KMS-11 (cell line): ENCODE measurements around the gene DNTTIP2.

Experiments used
- H2AFZ ChIP-seq: fragments of 200-600 bp; sonication (generic); 2 replicates; pipeline ENCODE4 v1.6.1; 2016; ENCODE audit warnings: antibody characterized with exemption, mixed run types, low read depth
- H3K27ac ChIP-seq: fragments of 200-600 bp; sonication (generic); 2 replicates; pipeline ENCODE4 v1.6.1; 2016; ENCODE audit warnings: mild to moderate bottlenecking, mixed run types
- H3K27me3 ChIP-seq: fragments of 200-600 bp; sonication (generic); 2 replicates; pipeline ENCODE4 v1.6.1; 2017; ENCODE audit warnings: mild to moderate bottlenecking, low read depth, mixed run types, moderate library complexity; ENCODE audit not compliant: insufficient read depth
- H3K36me3 ChIP-seq: fragments of 200-600 bp; sonication (generic); 2 replicates; pipeline ENCODE4 v1.6.1; 2017; ENCODE audit warnings: mild to moderate bottlenecking, mixed run types; ENCODE audit not compliant: insufficient read depth
- H3K4me1 ChIP-seq: fragments of 200-600 bp; sonication (generic); 2 replicates; pipeline ENCODE4 v1.6.1; 2016; ENCODE audit warnings: mild to moderate bottlenecking, low read depth, mixed run types; ENCODE audit not compliant: poor library complexity, severe bottlenecking
- H3K4me2 ChIP-seq: fragments of 200-600 bp; sonication (generic); 2 replicates; pipeline ENCODE4 v1.7.0; 2016; ENCODE audit warnings: mild to moderate bottlenecking, mixed run types
- H3K4me3 ChIP-seq: fragments of 200-600 bp; sonication (generic); IDR thresholded peaks from 2 replicates; pipeline ENCODE4 v1.6.1; 2017; ENCODE audit warnings: low read depth, low read length, mixed read lengths; ENCODE audit not compliant: insufficient read depth
- H3K79me2 ChIP-seq: fragments of 200-600 bp; sonication (generic); 2 replicates; pipeline ENCODE4 v1.6.1; 2016; ENCODE audit warnings: low read depth, mixed run types; ENCODE audit not compliant: insufficient read depth
- H3K9ac ChIP-seq: fragments of 200-600 bp; sonication (generic); 2 replicates; pipeline ENCODE4 v1.6.1; 2016; ENCODE audit warnings: mild to moderate bottlenecking, mixed run types
- H4K20me1 ChIP-seq: fragments of 200-600 bp; sonication (generic); 2 replicates; pipeline ENCODE4 v1.6.1; 2016; ENCODE audit warnings: mild to moderate bottlenecking, mixed run types; ENCODE audit not compliant: insufficient read depth
- TF ChIP-seq, protein P1 (sequence below): fragments of 200-600 bp; sonication (generic); conservative IDR thresholded peaks from 2 replicates; pipeline ENCODE4 v1.6.1; 2017; ENCODE audit warnings: low read depth, mild to moderate bottlenecking, antibody characterized with exemption, low read length, moderate library complexity, mixed read lengths

The DNTTIP2 gene

DNA sequence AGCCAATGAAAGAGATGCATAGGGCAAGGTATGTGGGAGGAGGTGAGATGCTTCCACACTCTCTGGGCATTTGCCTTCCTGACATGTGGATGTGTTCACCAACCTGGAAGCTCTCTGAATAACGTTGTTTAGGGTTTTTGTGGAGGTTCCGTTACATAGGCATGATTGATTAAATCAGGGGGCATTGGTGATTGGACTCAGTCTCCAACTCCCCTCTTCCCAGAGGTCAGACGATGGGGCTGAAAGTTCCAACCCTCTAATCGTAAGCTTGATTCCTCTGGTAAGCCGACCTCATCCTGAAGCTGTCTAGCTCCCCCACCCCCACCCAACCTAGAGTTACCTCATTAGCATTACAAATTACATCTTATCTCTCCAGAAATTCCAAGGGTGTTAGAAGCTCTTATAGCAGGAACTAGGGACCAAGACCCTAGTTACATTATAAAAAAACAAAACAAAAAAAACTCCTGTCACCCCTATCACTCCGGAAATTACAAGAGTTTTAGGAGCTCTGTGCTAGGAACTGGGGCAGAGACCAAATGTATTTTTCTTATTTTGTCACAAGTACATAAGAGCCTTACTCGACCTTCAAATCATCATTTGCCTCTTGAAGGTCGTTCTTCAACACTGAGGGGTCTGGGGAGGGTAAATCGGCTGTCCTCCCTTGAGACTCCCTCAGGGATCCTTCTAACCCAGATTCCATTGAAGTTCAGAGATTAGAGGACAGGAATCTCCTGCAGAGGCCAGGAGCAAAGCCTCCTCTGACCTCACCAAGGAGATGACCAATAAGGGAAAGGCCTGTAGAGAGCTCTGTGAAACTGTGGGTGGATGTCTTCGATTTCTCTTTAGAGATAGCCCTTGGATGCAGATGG is 58.2 kb downstream of the DNTTIP2 start:
- Histone ChIP-seq H2AFZ (no peak overlapping the region), H3K9ac (no peak overlapping the region), H3K4me1 (no peaks in the 10 kb centered on the region), H3K79me2 (no peaks in the 10 kb centered on the region), H3K4me2 (no peak overlapping the region), H3K36me3 (no peaks in the 10 kb centered on the region), H3K27ac (no peak overlapping the region), H4K20me1 (no peaks in the 10 kb centered on the region), H3K4me3 (no peak overlapping the region), H3K27me3 (no peaks in the 10 kb centered on the region)
- TF ChIP-seq, protein P1, sequence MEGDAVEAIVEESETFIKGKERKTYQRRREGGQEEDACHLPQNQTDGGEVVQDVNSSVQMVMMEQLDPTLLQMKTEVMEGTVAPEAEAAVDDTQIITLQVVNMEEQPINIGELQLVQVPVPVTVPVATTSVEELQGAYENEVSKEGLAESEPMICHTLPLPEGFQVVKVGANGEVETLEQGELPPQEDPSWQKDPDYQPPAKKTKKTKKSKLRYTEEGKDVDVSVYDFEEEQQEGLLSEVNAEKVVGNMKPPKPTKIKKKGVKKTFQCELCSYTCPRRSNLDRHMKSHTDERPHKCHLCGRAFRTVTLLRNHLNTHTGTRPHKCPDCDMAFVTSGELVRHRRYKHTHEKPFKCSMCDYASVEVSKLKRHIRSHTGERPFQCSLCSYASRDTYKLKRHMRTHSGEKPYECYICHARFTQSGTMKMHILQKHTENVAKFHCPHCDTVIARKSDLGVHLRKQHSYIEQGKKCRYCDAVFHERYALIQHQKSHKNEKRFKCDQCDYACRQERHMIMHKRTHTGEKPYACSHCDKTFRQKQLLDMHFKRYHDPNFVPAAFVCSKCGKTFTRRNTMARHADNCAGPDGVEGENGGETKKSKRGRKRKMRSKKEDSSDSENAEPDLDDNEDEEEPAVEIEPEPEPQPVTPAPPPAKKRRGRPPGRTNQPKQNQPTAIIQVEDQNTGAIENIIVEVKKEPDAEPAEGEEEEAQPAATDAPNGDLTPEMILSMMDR = no peak

DNA sequence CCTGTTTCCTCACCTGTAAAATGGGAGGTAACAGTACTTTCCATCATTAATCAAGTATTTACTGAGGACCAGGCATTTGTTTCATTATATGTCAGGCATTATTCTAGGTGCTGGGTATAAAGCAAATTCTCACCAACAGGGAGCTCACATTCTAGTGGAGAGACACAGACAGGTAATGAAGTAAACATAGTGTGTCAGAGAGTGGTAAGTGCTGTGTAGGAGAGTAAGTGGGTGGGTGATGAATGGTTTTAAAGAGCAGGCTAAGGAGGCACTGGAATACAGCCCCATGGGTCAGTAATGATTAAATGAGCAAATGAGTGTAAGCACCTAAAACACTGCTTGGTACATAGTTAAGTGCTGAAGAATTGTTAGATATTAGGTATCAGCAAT is 60.4 kb downstream of the DNTTIP2 start:
- Histone ChIP-seq H2AFZ (no peak overlapping the region), H3K4me2 (no peak overlapping the region), H3K4me1 (no peaks in the 10 kb centered on the region), H3K27me3 (no peaks in the 10 kb centered on the region), H3K9ac (no peak overlapping the region), H4K20me1 (no peaks in the 10 kb centered on the region), H3K27ac (no peak overlapping the region), H3K36me3 (no peaks in the 10 kb centered on the region), H3K79me2 (no peaks in the 10 kb centered on the region), H3K4me3 (no peak overlapping the region)
- TF ChIP-seq, protein P1 = no peak

DNA sequence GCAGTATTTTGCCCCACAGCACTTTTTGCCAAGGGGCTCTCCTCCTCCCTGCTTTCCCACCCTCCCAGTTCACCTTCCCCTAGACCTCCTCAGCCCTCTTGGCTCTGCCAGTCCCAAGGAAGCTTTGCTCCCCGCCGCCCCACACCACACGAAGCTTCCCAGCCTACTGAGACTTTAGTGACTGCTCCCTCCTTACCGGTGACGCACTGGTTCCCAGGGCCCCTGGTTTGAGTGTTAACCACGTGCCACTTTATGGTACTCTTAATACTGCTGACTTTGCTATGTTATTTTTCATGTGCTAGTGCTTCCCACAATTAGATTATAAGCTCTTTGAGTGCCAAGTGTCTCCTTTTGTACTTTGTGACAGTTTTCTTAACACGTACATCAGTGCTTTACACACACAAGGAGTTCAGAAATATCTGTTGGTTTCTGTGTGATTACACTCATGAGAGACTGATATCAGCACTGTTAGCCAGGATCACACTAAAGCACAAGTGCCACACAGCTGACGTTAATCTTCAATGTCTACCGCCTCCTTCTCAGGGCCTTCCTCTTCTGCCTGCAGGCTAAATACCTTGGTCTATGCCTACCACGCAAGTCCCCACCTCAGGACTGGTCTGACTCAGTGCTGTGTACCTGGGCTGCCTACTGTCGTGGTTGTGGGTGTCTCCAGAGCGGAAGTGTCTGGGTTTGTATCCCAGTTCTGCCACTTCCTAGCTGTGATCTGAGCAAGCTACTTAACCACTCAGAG is 61.0 kb downstream of the DNTTIP2 start:
- Histone ChIP-seq H3K9ac (no peak overlapping the region), H3K27me3 (no peaks in the 10 kb centered on the region), H3K27ac (no peak overlapping the region), H3K4me3 (no peak overlapping the region), H3K79me2 (no peaks in the 10 kb centered on the region), H3K36me3 (no peaks in the 10 kb centered on the region), H2AFZ (no peak overlapping the region), H3K4me2 (no peak overlapping the region), H3K4me1 (no peaks in the 10 kb centered on the region), H4K20me1 (no peaks in the 10 kb centered on the region)
- TF ChIP-seq, protein P1 = no peak

DNA sequence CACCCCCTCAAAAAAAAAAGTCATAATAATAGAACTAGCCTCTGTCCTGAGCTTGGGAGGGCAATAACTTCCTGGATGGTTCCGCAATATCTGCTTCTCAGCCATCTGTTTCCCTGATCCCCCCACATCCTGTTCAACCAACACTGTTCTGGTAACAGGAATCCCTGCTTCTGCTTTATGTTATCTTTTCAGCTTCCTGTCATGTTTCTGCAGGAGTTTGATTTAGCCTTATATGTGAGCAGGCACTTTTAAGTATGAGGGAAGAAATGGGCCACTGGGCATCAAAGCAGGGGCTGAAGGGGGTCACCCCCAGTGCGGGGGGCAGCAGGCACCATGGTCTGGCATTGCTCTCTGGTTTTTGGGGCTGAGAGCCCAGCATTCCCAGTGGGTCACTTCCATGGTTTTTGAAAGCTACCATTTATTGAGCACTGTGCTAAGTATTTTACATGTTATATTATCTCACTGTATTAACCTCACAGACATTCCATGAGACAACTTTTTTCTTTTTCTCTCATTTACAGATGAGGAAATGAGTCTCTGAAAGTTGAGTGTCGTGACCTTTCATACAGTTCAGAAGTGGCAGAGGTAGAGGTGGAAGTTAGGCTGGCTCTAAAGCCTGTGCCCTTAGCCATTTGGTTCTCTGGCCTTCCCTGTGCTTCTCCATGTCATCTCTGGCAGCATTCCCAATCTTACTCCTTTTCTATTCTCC is 61.9 kb downstream of the DNTTIP2 start:
- H3K4me2 ChIP-seq = no peak overlapping the region
- H3K4me1 ChIP-seq = no peaks in the 10 kb centered on the region
- no peak overlapping the region for H3K9ac ChIP-seq

More for the DNA sequence above, 61.9 kb downstream of the DNTTIP2 start:
- H3K4me3 ChIP-seq = no peak overlapping the region
- H3K79me2 ChIP-seq = no peaks in the 10 kb centered on the region
- no peak overlapping the region for H2AFZ ChIP-seq
- TF ChIP-seq, protein P1 = no peak
- no peaks in the 10 kb centered on the region for H3K27me3 ChIP-seq
- no peaks in the 10 kb centered on the region for H3K36me3 ChIP-seq
- no peaks in the 10 kb centered on the region for H4K20me1 ChIP-seq
- no peak overlapping the region for H3K27ac ChIP-seq
